CD14-positive monocyte (primary cell): ENCODE results near the gene HPSE2. TPM values are rescaled to one million over a fixed set of nuclear protein-coding genes. Genes with fewer than 3 reads are reported as not detected.

Experiments used
- DNase-seq, 3 donors: peaks; one replicate each; pipeline ENCODE4 v3.0.0-alpha.2; 2011 to 2022
- H2AFZ ChIP-seq: 2 replicates; pipeline ENCODE4 v1.6.0; 2012; ENCODE audit warnings: mild to moderate bottlenecking, low read depth, low read length, inconsistent platforms; ENCODE audit not compliant: insufficient read depth, poor library complexity, severe bottlenecking
- H3K27ac ChIP-seq, 2 donors: 1 replicate in 1 of 2; 2 replicates in 1 of 2; pipeline ENCODE4 v1.5.1; 2012 to 2013; ENCODE audit warnings: low read length in 2 of 2, control low read depth in 1 of 2, inconsistent platforms in 1 of 2, low read depth in 1 of 2, mild to moderate bottlenecking in 1 of 2
- H3K27me3 ChIP-seq, 2 donors: one replicate each; pipeline versions ENCODE4 v1.6.0 to v1.6.1; 2011 to 2013; ENCODE audit warnings: low read length in 2 of 2; ENCODE audit not compliant: control insufficient read depth in 2 of 2, insufficient read depth in 2 of 2
- H3K36me3 ChIP-seq, 2 donors: replicated peaks in 1 of 2; 1 replicate in 1 of 2; 2 replicates in 1 of 2; pipeline versions ENCODE4 v1.5.1 to v1.6.1; 2012 to 2013; ENCODE audit warnings: low read length in 2 of 2, control low read depth in 1 of 2, inconsistent platforms in 1 of 2, mild to moderate bottlenecking in 1 of 2; ENCODE audit not compliant: insufficient read depth in 2 of 2, control insufficient read depth in 1 of 2
- H3K4me1 ChIP-seq, 2 donors: 1 replicate in 1 of 2; 2 replicates in 1 of 2; pipeline versions ENCODE4 v1.5.1 to v1.6.1; 2012 to 2013; ENCODE audit warnings: low read length in 2 of 2, control low read depth in 1 of 2, inconsistent platforms in 1 of 2, mild to moderate bottlenecking in 1 of 2, moderate library complexity in 1 of 2; ENCODE audit not compliant: insufficient read depth in 2 of 2, control insufficient read depth in 1 of 2
- H3K4me2 ChIP-seq: replicated peaks from 2 replicates; pipeline ENCODE3; 2012; ENCODE audit warnings: low read length, moderate library complexity, mild to moderate bottlenecking; ENCODE audit not compliant: poor library complexity, severe bottlenecking; ENCODE audit errors: extremely low read depth
- H3K4me3 ChIP-seq, 3 experiments: fragments of 200-600 bp in 1 of 3; sonication (generic) in 1 of 3; replicated peaks in 1 of 3; 1 replicate in 2 of 3; 2 replicates in 1 of 3; pipeline ENCODE4 v1.5.1; 2011 to 2013; ENCODE audit warnings: low read length in 3 of 3, mild to moderate bottlenecking in 3 of 3, control low read depth in 2 of 3, low read depth in 2 of 3, inconsistent platforms in 1 of 3, moderate library complexity in 1 of 3
- H3K79me2 ChIP-seq: 2 replicates; pipeline ENCODE4 v1.6.0; 2012; ENCODE audit warnings: mild to moderate bottlenecking, control low read depth, inconsistent platforms, low read length, moderate library complexity; ENCODE audit not compliant: insufficient read depth
- H3K9ac ChIP-seq: 2 replicates; pipeline ENCODE4 v1.6.0; 2017; ENCODE audit warnings: low read length, mild to moderate bottlenecking; ENCODE audit not compliant: insufficient read depth, poor library complexity, severe bottlenecking
- H3K9me3 ChIP-seq, 2 donors: replicated peaks in 1 of 2; 1 replicate in 1 of 2; 2 replicates in 1 of 2; pipeline versions ENCODE4 v1.5.1 to v1.6.1; 2012 to 2013; ENCODE audit warnings: low read length in 2 of 2, control low read depth in 1 of 2; ENCODE audit not compliant: control insufficient read depth in 1 of 2, insufficient read depth in 1 of 2
- H4K20me1 ChIP-seq: 2 replicates; pipeline ENCODE4 v1.6.0; 2012; ENCODE audit warnings: mild to moderate bottlenecking, low read length, control low read depth, moderate library complexity; ENCODE audit not compliant: insufficient read depth
- H3K27ac Mint-ChIP-seq, 7 donors: one replicate each; pipeline ENCODE4 v1.8.0; 2020; ENCODE audit warnings: mild to moderate bottlenecking in 7 of 7, mixed read lengths in 7 of 7, moderate library complexity in 6 of 7, inconsistent platforms in 2 of 7
- H3K27me3 Mint-ChIP-seq, 3 donors: one replicate each; pipeline ENCODE4 v1.8.0; 2021 to 2022; ENCODE audit warnings: low read depth in 3 of 3, mild to moderate bottlenecking in 3 of 3, mixed read lengths in 3 of 3, moderate library complexity in 3 of 3, inconsistent platforms in 1 of 3
- H3K36me3 Mint-ChIP-seq, 2 donors: one replicate each; pipeline ENCODE4 v1.8.0; 2020; ENCODE audit warnings: mixed read lengths in 2 of 2, inconsistent platforms in 1 of 2, mild to moderate bottlenecking in 1 of 2
- H3K4me1 Mint-ChIP-seq: one replicate; pipeline ENCODE4 v1.8.0; 2020; ENCODE audit warnings: mild to moderate bottlenecking, mixed read lengths
- H3K4me3 Mint-ChIP-seq, 2 donors: one replicate each; pipeline ENCODE4 v1.8.0; 2020; ENCODE audit warnings: mild to moderate bottlenecking in 2 of 2, mixed read lengths in 2 of 2, moderate library complexity in 1 of 2
- H3K9me3 Mint-ChIP-seq, 7 donors: one replicate each; pipeline ENCODE4 v1.8.0; 2020 to 2022; ENCODE audit warnings: mixed read lengths in 7 of 7, mild to moderate bottlenecking in 6 of 7, moderate library complexity in 6 of 7, inconsistent platforms in 2 of 7
- WGBS: methylation state at CpG from one replicate; pipeline ENCODE4 v1.1.5; 2013; ENCODE audit warnings: missing lambda C conversion rate; ENCODE audit not compliant: insufficient coverage; 5-methylcytosine and 5-hydroxymethylcytosine counted together
- intact Hi-C, 2 donors: fragments of 100-400 bp; cut with micrococcal nuclease; formaldehyde crosslinking; loops; one replicate each; pipeline versions ENCODE4 v1.15.0 to v1.15.1; 2023
- polyA plus RNA-seq, 3 donors: library from polyadenylated mRNA; depleted of rRNA in 1 of 3; unstranded in 2 of 3; stranded (reverse) in 1 of 3; fragments of 300-500 nt in 2 of 3; fragments of >200 nt in 1 of 3; fragmentation: Illumina TruSeq in 2 of 3; gene quantifications; 1 replicate in 2 of 3; 2 replicates in 1 of 3; pipeline ENCODE4 v1.2.3, GENCODE V29; 2012 to 2021
- TF ChIP-seq, protein P1 (sequence below): fragments of 200-600 bp; IDR thresholded peaks from one replicate; pipeline ENCODE4 v1.8.0; 2022; ENCODE audit warnings: antibody characterized with exemption, mild to moderate bottlenecking

HPSE2 gene
- polyA plus RNA-seq, 3 donors: not detected

DNA sequence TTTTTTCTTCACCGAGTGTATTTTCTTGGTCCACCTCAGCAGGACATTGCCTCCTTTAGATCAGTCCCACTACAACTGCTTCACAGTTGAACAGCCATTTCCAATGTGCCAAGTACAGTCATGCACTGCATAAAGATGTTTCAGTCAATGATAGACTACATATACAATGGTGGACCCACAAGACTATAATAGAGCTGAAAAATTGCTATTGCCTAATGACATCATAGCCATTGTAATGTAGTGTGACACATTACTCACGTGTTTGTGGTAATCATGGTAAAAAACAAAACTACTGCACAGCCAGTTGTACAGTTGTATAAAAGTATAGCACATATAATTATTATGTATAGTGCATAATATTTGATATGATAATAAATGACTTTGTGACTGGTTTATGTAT, 675.1 kb downstream of the HPSE2 start:
- Mint-ChIP-seq H3K36me3 (no peaks in the 10 kb centered on the region), H3K9me3 (peaks cover 0 to 1% (median 0%) of the 10 kb centered on the region in 7 donors), H3K4me3 (no peak overlapping the region), H3K27me3 (peaks cover 2 to 6% (median 3%) of the 10 kb centered on the region in 3 donors), H3K4me1 (no peaks in the 10 kb centered on the region), H3K27ac (no peak overlapping the region)
- no peak overlapping the region for H3K27ac ChIP-seq
- H3K27me3 ChIP-seq: no peaks in the 10 kb centered on the region
- intact Hi-C loops: no loop called here
- no peak overlapping the region for H3K9ac ChIP-seq
- no peak overlapping the region for H3K4me3 ChIP-seq
- H3K79me2 ChIP-seq: no peaks in the 10 kb centered on the region
- H3K36me3 ChIP-seq: no peaks in the 10 kb centered on the region
- H3K9me3 ChIP-seq: no peaks in the 10 kb centered on the region
- H3K4me1 ChIP-seq: no peaks in the 10 kb centered on the region
- no peaks in the 10 kb centered on the region for H4K20me1 ChIP-seq
- H2AFZ ChIP-seq: no peak overlapping the region
- no peak overlapping the region for H3K4me2 ChIP-seq
- DNase-seq: no peak
- 80% methylated on average over 1 of the region's 2 CpGs for WGBS
- TF ChIP-seq, protein P1, sequence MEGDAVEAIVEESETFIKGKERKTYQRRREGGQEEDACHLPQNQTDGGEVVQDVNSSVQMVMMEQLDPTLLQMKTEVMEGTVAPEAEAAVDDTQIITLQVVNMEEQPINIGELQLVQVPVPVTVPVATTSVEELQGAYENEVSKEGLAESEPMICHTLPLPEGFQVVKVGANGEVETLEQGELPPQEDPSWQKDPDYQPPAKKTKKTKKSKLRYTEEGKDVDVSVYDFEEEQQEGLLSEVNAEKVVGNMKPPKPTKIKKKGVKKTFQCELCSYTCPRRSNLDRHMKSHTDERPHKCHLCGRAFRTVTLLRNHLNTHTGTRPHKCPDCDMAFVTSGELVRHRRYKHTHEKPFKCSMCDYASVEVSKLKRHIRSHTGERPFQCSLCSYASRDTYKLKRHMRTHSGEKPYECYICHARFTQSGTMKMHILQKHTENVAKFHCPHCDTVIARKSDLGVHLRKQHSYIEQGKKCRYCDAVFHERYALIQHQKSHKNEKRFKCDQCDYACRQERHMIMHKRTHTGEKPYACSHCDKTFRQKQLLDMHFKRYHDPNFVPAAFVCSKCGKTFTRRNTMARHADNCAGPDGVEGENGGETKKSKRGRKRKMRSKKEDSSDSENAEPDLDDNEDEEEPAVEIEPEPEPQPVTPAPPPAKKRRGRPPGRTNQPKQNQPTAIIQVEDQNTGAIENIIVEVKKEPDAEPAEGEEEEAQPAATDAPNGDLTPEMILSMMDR: no peak

DNA sequence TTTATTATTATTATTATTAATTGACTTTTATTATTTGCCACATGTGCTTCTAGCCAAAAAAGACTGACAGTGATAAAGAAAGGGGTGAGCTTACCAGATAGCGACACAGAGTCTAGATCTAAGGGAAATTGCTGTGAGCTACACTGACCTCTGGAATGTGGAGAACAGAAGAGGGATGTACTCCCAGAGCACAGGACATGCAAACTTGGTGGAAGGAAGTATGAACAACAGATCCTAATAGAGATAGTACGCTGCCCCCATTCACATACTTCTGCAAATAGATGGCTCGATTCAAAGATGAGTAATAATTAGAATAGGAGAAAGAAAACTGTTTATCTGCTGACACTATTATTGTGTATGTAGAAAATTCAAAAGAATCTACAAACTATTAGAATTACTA, 679.6 kb downstream of the HPSE2 start:
- no peak overlapping the region for H3K27ac ChIP-seq
- WGBS: 100% methylated on average over 1 of the region's 3 CpGs
- Mint-ChIP-seq H3K27me3 (peaks cover 3 to 4% (median 4%) of the 10 kb centered on the region in 3 donors), H3K9me3 (peaks cover 0 to 2% (median 0%) of the 10 kb centered on the region in 7 donors), H3K4me1 (no peaks in the 10 kb centered on the region), H3K4me3 (no peak overlapping the region), H3K27ac (no peak overlapping the region), H3K36me3 (no peaks in the 10 kb centered on the region)
- H2AFZ ChIP-seq: no peak overlapping the region
- no peak for DNase-seq
- H3K9ac ChIP-seq: no peak overlapping the region
- no peaks in the 10 kb centered on the region for H3K79me2 ChIP-seq
- H3K4me1 ChIP-seq: no peaks in the 10 kb centered on the region
- no peaks in the 10 kb centered on the region for H3K36me3 ChIP-seq
- no peaks in the 10 kb centered on the region for H3K9me3 ChIP-seq
- TF ChIP-seq, protein P1: no peak
- H4K20me1 ChIP-seq: no peaks in the 10 kb centered on the region
- intact Hi-C loops: no loop called here
- H3K4me3 ChIP-seq: no peak overlapping the region
- H3K4me2 ChIP-seq: no peak overlapping the region
- H3K27me3 ChIP-seq: no peaks in the 10 kb centered on the region
